Measurements from ENCODE around the gene FSIP1.
A peak's percentile ranks its signal among the peaks of the same experiment; 100 is the strongest.

Gene FSIP1

DNA sequence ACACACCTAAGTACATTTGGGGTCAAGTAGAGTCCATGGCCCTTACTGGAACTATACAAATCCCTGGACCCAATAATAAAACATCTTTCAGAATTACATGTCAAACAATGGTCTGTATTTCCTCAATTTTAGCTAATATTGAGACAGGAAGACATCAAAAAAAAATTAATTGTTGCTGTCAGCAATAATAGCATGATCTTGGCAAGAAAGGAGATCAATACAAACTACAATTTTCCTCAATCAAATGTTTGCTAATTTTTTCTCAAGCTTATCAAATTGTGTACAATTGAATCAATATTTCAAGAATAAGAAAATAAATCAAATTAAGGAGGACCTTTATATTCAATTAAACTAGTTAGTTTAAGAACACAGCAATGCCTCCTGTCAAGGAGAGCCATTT lies 62.6 kb downstream of the FSIP1 start:
- no peak for DNase-seq (ENCODE audit: low spot score)

DNA sequence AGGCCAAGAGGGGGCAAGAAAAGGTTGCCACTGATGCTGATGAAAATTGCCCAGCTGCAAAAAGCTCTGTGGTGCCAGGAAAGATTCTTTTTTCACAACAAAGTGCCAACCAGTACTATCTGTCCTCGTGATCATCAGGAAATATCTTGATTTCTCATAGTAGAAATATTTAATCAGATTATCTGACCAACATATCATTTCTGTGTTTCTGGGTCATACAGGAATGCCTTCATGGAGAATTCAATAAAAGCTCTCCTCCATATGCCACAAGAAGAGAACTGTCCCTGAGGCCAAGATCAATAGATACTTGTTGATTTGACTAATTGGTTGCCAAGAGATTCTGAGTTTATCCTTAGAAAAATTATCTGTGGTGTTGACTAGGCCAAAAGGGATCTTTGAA lies 63.5 kb downstream of the FSIP1 start:
- no peak for DNase-seq (ENCODE audit: low spot score)

DNA sequence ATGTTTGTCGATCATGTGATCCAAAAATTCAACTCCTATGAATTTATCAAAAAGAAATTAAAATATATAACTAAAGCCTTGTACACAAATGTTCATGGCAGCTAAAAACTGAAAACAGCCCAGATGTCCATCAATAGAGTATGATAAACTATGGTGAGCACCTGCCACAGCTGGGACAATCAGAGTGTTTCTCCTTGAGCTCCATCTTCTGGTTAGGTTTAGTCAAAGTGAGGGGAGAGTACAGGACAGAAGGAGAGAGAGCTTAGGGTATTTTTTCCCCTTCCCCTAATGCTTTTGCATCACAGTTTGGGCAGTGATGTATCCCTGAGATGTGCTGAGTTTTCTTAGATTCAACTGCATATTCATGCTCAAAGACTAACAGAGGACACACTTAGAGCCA lies 65.5 kb downstream of the FSIP1 start:
- no peak for DNase-seq (ENCODE audit: low spot score)

DNA sequence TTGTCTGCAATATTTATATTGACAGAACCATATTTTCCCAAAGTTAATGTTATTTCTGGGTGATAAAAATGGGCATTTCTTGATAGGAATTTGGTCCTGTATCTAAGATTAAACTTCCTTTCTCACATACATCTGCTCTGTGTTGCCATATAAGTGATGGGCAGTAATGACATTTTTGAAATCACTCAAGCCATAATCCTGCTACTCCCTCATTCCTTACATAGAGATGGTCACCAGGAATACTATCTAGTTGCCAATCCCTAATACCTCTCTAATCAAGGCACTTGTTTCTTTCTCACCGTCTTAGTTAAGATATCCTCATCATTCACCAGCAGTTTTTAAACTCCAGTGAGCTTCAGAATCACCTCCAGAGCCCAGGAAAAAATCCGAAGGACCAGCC lies 68.4 kb downstream of the FSIP1 start:
- no peak for DNase-seq (ENCODE audit: low spot score)

DNA sequence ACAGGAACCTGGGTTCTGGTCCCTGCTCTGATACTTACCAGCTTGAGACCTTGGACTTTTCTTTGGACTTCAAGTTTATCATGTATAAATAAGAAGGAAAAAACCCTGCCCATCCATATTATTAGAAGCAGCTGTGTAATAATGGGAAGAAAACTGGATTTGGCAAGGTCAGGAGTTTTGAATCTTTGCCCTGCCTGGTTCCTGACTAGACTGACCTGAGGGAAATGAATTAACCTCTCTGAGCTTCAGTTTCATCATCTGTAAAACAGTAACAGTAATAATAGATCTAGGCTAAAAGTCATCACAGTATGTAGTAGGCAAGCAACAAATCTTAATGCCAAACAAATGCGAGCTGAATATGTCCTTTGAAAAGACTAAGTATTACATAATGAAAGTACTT lies 68.8 kb downstream of the FSIP1 start:
- DNase-seq (ENCODE audit: low spot score) = no peak

DNA sequence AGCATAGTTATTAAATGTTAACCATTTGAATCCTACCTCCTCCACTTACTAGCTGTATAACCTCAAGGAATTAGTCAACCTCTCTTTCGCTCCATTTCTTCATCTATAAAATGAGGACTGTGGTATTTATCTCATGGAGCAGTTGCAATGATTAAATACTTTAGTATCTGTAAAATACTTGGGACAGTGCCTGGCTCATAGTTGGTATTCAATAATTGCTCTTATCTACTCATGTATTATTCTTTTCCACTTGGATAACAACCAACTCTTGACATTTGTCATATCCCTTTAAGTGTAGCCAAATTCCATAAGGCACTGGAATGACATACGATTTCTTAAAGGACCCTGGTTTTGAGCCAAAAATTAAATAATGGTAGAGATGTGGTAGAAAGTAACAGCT lies 72.0 kb downstream of the FSIP1 start:
- DNase-seq (ENCODE audit: low spot score) = no peak

DNA sequence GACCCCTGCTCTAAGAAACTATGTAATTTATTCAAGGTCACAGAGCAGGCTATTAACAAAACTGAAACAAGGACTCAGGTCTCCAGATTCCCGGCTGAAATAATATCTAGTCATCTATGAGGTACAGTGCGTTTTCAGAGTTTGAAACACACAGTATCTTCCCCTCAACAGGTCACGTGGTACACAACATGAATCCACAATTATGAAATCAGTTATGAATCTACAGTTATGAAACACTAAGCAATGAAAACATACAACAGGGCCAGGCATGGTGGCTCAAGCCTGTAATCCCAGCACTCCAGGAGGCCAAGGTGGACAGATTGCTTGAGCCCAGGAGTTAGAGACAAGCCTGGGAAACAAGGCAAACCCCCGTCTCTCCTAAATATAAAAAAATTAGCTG lies 72.7 kb downstream of the FSIP1 start:
- DNase-seq (ENCODE audit: low spot score) = no peak

DNA sequence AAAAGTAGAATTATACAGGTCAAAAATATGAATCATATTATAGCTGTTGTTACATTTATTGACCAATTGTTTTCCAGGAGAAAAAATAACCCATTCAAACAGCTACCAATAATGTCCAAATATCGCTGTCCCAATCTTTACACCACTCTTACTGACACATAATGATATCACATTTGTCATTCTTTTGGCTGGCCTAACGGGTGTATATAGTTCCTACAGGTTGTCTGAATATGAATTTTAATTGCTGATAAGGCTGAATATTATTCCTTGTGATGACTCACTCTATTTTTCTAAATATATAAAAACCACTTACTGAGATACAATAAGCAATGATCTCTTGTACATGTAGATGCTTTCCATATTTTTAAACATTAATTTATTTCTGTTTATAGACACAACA lies 76.4 kb downstream of the FSIP1 start:
- no peak for DNase-seq (ENCODE audit: low spot score)

DNA sequence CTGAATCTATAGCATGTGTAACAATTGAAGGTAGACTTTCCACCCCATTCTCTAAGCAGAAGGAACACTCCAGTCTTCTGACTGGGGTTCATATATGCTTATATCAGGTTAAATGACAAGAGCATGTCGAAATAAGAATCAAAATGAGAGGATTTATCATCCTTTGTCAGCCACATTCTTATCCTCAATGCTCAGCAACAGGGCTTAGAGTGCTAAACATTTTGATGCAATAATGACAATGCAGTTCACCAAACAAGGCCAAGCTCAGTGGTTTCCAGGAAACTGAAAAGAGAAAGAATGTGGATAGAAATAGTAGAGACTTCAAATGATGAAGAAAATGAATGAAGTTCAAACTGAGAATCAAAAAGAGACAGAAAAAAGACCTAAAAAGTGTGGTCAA lies 78.0 kb downstream of the FSIP1 start:
- DNase-seq (ENCODE audit: low spot score) = no peak

DNA sequence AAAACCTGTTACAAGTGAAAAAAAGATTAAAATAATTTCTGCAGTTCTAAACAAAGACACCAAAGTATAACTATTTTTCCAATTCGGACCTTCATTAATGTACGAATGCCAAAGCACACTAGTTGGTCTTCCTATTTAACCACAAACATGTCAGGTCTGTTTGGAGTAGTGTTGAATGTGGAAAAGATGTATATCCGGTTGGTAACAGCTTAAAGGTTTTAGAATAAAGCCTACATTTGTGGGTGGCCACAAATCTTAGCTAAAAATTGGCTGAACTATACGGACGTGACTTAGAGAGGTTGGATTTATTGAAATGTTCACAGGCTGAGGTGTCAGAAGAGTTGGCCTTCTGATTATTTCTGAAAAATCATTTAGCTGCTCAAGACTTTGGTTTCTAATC lies 78.4 kb downstream of the FSIP1 start:
- DNase-seq (ENCODE audit: low spot score) = no peak

DNA sequence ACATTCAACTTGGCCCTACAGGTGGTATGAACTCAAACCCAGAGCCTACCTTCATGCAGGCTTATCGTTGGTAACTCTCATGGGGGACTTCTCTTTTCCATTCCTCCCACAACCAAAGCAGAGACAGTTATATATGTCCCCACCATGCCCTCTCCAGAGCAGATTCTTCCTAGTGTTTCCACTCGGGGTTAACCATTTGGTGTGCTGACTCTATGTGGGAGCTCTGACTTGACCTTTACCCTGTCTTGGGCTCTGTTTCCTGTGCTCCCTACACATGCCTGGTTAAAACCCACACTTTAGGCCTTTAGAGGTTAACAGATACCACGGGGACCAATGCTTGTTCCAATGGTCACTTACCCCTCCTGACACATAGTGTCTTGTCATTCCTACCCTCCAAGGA lies 80.7 kb downstream of the FSIP1 start:
- no peak for DNase-seq (ENCODE audit: low spot score)

DNA sequence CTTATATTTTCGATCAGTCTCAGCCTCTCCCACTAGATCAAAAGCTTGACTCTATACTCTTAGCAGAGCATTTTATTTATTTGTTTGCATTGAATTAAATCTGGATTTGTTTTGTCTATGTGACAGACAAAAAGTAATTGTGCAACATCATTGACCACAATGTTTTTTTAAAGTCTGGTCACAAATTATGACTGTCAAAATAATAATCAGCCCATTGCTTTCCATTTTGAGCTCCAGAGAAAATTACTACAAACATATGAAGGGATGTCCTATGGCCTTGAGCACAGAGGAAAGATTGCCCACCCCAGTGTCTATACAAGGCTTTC lies 82.3 kb downstream of the FSIP1 start:
- no peak for DNase-seq (ENCODE audit: low spot score)

DNA sequence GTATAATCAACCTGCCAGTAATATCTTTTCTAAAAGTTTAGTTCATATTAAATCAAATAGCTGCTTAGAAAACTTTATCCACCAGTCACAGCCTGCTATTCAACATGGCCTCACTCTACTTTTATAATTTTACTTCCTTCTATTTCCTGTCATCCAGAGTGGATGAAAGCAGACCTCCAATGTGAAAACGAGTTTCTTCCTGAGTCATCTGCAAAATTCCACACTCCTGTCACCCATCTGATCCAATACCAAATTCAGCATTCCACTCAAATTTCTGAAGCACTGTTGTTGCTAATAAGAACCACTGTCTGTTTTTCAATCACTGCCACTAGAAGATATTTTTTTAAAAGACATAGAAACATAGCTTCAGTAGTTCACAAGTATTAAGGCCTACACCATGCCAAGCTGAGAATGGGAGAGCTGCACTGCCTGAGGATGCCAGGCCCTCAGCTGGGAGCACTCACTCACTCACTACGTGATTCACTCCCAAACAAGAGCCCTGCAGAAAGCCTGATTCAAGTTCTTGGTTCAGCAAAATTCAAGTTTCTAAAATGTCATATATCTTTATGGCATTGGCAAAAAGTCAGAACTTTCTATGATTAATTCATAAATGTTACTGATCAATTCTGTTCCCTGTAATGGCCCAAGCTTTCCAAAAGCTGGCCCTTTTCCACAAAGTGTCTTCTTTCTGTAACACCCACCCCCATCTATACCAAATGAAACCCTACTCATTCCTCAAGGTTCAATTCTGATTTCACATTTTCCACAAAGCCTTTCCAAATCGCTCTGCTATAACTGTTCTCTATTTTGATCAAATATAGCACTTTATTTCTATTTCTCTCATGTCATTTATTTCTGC lies 82.9 kb downstream of the FSIP1 start:
- DNase-seq (ENCODE audit: low spot score) = no peak

DNA sequence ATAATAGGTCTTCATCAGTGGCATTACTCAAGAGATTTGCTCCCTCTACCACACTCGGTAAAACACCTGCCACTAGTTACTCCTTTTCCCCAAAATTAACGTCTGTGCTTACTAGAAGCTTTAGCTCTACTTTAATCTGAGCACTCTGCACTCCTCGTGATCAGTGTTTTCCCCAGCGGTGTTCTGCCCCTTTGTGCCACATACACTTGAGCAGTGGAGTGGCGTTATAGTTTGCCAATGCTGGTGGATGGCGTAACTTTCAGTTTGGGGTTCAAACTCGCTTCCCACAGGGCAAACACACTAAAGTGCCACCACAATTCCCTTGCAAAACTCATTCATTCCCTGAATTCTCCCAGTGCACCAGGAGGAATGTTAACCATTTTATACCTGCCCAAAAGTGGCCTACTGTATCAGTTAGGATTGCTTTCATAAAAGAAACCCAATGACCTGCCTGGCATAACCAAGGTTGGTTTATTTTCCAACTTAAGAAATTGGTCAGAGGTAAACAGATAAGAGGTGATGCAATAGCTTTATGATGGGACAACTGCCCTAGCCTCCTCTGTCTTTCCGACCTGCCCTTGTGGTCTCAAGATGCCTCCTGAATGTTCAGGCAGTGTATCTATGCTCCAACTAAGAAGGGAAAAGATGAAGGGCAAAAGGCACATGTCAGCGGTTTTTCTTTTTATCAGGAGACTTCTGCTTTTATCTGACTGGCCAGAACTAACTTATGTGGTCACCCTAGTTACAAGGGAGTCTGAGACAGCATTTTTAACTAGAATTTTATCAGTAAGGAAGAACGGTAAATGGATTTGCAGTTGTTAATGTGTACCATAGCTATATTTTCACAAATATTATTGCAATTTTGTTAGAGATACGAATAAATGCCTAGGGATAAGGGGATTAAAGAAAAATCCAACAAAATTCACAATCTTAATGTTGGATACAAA lies 83.9 kb downstream of the FSIP1 start:
- DNase-seq (ENCODE audit: low spot score) = no peak

DNA sequence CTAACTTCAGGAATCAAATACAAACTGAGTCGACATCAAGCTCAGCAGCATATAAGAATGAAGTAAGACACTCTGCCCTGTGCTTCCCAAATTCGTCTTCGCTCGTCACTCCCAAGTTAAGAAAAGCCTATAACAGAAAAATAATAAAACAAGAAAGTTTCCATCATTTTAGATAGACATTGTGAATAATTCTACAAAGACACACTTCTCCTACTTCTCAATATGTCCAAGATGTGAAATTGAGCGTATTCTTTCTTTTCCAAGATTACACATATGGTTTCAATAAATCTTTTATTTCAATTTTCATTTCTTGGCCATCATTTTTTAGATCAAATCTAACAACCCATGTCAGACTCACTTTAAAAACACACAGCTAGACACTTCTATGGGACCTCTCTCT lies 85.1 kb downstream of the FSIP1 start:
- no peak for DNase-seq (ENCODE audit: low spot score)

DNA sequence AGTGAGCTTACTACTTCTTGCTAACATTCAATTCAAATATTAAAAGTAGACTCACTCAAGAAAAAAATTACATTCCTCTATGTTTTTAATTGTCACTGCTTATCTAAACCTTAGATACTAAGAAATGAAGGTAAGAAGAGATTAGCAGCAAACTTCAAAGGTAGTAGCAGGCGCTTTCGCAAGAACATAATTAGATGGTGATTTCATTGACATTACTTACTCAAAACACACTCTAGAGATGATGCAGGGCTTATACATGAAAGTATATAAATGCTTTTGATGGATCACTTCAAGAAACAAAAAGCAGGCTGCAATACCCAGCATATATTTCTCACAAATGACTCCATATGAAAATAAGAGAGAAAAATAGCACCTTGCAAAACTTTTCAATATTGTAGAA lies 86.8 kb downstream of the FSIP1 start:
- DNase-seq (ENCODE audit: low spot score) = no peak

DNA sequence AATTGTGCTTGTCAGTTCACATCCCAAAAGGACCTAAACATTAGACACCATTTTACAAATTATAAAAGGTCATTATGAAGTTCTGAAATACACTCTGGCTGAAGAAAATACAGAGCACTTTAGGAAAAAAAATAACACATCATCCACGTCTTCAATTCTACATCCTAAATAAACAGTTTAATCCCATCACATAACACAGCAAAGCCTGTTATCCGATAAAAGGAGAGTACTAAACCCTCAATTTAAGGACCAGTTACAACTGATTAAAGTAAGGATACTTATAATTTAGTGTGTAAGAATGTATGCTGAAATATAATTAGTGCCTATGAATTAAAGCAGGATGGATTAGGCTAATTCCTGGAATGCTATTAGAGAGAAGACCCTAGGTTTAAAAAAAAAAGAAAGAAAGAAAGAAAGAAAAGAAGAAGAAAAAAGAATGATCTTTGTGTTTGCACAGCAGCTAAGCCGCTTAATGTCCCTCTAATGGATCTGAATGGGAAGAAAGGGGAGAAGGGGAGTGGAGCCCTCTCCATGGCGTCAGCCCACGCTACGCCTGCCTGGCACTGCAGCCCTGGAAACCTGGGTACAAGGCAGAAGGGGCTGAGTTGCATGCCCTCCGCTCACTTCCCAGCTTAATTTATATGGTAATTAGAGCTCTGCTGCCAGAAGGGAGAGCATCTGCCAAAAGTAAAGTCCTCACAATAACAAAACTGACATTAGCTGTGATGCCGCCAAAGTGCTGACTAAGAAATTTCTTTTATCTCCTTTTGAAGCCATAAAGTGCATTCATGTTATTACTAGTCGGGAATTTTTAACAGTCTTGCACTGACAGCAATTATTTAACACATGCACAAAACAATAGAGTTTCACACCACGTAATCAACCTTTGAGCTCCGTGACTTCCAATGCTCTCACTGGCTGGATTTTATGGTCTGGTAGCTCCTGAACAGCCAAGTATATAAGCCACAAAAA lies 90.0 kb downstream of the FSIP1 start:
- no peak for DNase-seq (ENCODE audit: low spot score)

DNA sequence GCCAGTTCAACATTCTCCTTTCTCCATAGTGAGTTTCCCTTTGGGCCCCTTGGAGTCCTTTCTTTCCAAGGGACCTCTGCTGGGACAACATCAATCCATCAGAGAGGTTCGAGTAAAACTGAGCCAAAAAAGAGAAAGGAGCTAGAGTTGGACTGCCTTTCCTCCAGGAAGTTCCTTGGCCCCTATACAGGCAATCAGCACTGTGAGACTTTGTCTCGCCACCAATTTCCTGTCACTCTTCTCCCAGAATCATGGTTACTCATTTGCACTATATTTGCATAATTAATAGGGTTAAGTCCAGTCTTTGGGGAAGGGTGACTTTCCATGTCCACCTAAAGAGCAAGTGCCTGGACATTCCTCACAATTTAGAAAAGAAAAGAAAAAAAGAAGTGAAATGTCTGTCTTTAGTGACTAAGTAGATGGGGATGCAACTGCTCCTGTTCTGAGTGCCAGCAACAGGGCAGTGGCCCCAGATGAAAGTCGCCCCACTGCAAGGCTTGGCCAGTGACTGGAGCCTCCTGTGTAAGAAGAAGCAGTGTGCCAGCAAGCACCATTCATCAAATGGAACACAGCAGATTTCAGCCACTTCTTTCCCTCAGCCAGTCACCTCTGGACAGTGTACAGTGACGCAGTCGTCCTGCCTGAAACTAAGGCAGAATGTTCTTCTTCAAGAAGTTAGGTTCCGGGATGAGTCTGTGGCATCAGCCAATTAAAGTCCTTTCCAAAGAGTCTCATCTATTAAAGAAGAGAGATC lies 91.6 kb downstream of the FSIP1 start:
- DNase-seq (ENCODE audit: low spot score) = no peak

DNA sequence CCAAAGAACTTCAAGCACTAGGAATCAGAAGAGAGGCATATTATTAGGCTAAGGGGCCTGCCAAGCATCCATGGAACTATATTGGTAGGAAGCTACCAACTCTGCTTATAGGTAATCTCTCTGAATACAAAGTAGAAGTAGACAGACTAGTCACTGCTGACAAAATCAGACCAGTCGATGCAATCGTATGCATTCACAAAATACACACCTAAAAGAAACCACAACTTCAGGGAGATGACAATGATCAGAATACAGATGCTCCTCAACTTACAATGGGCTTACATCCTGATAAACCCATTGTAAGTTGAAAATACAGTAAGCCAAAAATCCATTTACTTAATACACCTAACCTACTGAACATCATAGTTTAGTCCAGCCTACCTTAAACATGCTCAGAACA lies 94.7 kb downstream of the FSIP1 start:
- DNase-seq (ENCODE audit: low spot score) = no peak

DNA sequence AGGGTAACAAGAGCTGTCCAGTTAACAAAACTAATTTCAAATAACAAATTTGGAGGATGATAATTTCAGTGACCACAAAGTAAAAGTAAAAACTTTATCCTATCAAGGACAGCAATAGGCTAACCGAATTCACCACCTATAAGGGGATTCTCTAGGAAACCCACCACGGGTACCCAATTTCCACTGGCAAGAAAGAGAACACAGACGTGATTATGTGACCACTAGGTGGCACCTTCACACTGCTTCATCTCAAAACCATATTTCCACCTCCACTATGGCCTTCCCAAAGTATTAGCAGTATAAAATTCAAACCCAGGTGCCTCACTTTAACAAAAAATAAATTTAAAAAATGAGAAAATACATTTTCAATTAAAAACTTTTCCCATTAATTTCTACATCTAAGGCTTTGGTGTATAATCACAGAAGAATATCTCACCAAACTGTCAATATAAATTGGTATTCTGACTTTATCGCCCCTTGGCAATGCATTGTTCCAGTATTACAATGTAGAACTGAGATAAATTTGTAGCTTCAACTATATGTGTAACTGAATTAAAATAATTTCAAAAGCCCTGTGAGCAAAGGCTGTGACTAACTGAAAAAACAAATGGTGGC lies 96.5 kb downstream of the FSIP1 start:
- DNase-seq (ENCODE audit: low spot score) = peak; percentile 16

DNA sequence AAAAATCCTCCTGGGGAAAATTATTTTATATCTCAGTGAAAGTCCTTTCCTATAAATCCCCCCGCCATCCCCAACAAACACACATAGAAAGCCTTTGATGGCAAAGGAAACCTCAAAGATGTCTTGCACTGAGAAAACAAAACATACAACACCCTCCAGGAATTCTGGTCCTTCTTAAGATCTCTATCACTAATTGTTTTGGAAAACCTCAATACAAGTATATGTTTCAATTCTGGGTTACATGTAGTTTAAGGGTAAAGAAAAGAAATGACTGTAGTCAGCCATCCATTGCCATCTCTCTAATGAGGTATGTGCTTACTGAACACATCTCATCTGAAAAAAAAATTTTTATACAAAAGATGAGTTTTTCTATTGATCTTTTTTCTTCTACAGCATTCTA lies 97.3 kb downstream of the FSIP1 start:
- DNase-seq (ENCODE audit: low spot score) = no peak

Measured in HuH-7.5 (cell line).